GM18505 (cell line): ENCODE results near the gene HDAC6.

Source experiments
- ATAC-seq: cut with Tn5 transposase; IDR thresholded peaks from one replicate; pipeline ENCODE4 v1.9.1; 2021; ENCODE audit not compliant: unreplicated experiment
- POLR2A ChIP-seq: IDR thresholded peaks from 4 replicates; pipeline ENCODE4 v1.6.1; 2011; ENCODE audit warnings: borderline replicate concordance; ENCODE audit not compliant: insufficient read depth, insufficient read length; ENCODE audit errors: extremely low read depth

Gene HDAC6

GRCh38 chrX:48801280-48802088, at the start of gene HDAC6:
Gene HDAC6, plus strand, starts transcription at chrX:48802067. Its CDS starts 626 bp downstream, at chrX:48802693.
- ATAC-seq, result peak; percentile 83
- peak; percentile 64 for TF ChIP-seq POLR2A

- no peak for TF ChIP-seq POLR2A
- no peak for ATAC-seq
Observed at GRCh38 chrX:48752498-48752897, 49.4 kb upstream of the HDAC6 start.

- TF ChIP-seq POLR2A, result no peak
- ATAC-seq, result no peak
Observed at GRCh38 chrX:48753708-48754228, 48.1 kb upstream of the HDAC6 start.

GRCh38 chrX:48754238-48754637, 47.6 kb upstream of the HDAC6 start:
- no peak for ATAC-seq
- TF ChIP-seq POLR2A, result no peak

- TF ChIP-seq POLR2A, result no peak
- no peak for ATAC-seq
Observed at GRCh38 chrX:48761674-48762471, 40.0 kb upstream of the HDAC6 start, which contains the start of gene GLOD5. Gene GLOD5, plus strand, starts transcription at chrX:48761747. Its CDS starts 44 bp downstream, at chrX:48761791.

GRCh38 chrX:48769230-48769629, 32.6 kb upstream of the HDAC6 start:
- no peak for TF ChIP-seq POLR2A

GRCh38 chrX:48770296-48770695, 31.6 kb upstream of the HDAC6 start:
- no peak for TF ChIP-seq POLR2A
- ATAC-seq, result no peak

More at GRCh38 chrX:48769230-48769629, 32.6 kb upstream of the HDAC6 start:
- no peak for ATAC-seq

- no peak for TF ChIP-seq POLR2A
- no peak for ATAC-seq
Observed at GRCh38 chrX:48772602-48773001, 29.3 kb upstream of the HDAC6 start.

GRCh38 chrX:48776818-48777439, 24.9 kb upstream of the HDAC6 start:
- TF ChIP-seq POLR2A, result no peak
- no peak for ATAC-seq

- ATAC-seq, result no peak
- no peak for TF ChIP-seq POLR2A
Observed at GRCh38 chrX:48779399-48779798, 22.5 kb upstream of the HDAC6 start.

- no peak for ATAC-seq
- TF ChIP-seq POLR2A, result no peak
Observed at GRCh38 chrX:48781705-48782104, 20.2 kb upstream of the HDAC6 start.

- ATAC-seq, result no peak
Observed at GRCh38 chrX:48782216-48782615, 19.7 kb upstream of the HDAC6 start.

GRCh38 chrX:48782795-48783194, 19.1 kb upstream of the HDAC6 start:
- TF ChIP-seq POLR2A, result no peak
- no peak for ATAC-seq

More at GRCh38 chrX:48782216-48782615, 19.7 kb upstream of the HDAC6 start:
- no peak for TF ChIP-seq POLR2A
